Measurements from ENCODE around the gene SLC25A45.

Gene SLC25A45

GRCh38 chr11:65353376-65353775 lies 29.1 kb downstream of the SLC25A45 start:
- no peak overlapping the region for H4K12ac ChIP-seq (ENCODE audit: low read depth, low read length)
- no peak overlapping the region for H4K91ac ChIP-seq (ENCODE audit: low read depth, low read length)
- H3K9me3 ChIP-seq (ENCODE audit: insufficient read depth, low read depth, low read length), result peaks cover 5% of the 10 kb centered on the region
- H3K36me3 ChIP-seq (ENCODE audit: control insufficient read depth in 1 of 2, insufficient read depth in 2 of 2, low read length in 2 of 2), result peaks cover 30 to 38% of the 10 kb centered on the region in 2 experiments
- no peak overlapping the region for H3K14ac ChIP-seq (ENCODE audit: low read length)
- WGBS (ENCODE audit: extremely low coverage, insufficient coverage, insufficient read length), result no CpG with 5 or more reads among the region's 7 CpGs
- peaks cover 0 to 7% of the 10 kb centered on the region in 2 experiments for H3K4me1 ChIP-seq (ENCODE audit: control insufficient read depth in 1 of 2, insufficient read depth in 2 of 2, low read length in 2 of 2)
- no peaks in the 10 kb centered on the region for H3K79me1 ChIP-seq (ENCODE audit: low read length)
- no peak overlapping the region for H3K27ac ChIP-seq (ENCODE audit: low read depth, low read length)
- no peak overlapping the region for H2AFZ ChIP-seq (ENCODE audit: insufficient read depth, low read length, poor library complexity)
- H2BK5ac ChIP-seq (ENCODE audit: low read depth, low read length, poor library complexity), result no peak overlapping the region
- H3K9ac ChIP-seq (ENCODE audit: low read length), result no peak overlapping the region
- peaks cover 6% of the 10 kb centered on the region for H3K27me3 ChIP-seq (ENCODE audit: insufficient read depth, low read length)
- no peak overlapping the region for H3K18ac ChIP-seq (ENCODE audit: low read length)
- no peak overlapping the region for H3K4me2 ChIP-seq (ENCODE audit: low read length)
- H3K79me2 ChIP-seq (ENCODE audit: control insufficient read depth, insufficient read depth, low read length, poor library complexity), result no peaks in the 10 kb centered on the region
- no peak overlapping the region for H3K23ac ChIP-seq (ENCODE audit: low read length)
- H4K8ac ChIP-seq (ENCODE audit: low read depth, low read length), result no peak overlapping the region
- H3K4ac ChIP-seq (ENCODE audit: low read depth, low read length), result no peak overlapping the region
- H2BK120ac ChIP-seq (ENCODE audit: insufficient read depth, low read length, poor library complexity), result no peak overlapping the region
- H2BK12ac ChIP-seq (ENCODE audit: low read length), result no peak overlapping the region
- DNase-seq, result peak; percentile 32 to 57
- no peak overlapping the region for H3K4me3 ChIP-seq (ENCODE audit: low read depth, low read length)
- no peak overlapping the region for H2AK5ac ChIP-seq (ENCODE audit: low read length)

- Histone ChIP-seq H3K36me3 (ENCODE audit: control insufficient read depth in 1 of 2, insufficient read depth in 2 of 2, low read length in 2 of 2) (peaks cover 36 to 44% of the 10 kb centered on the region in 2 experiments), H3K4me1 (ENCODE audit: control insufficient read depth in 1 of 2, insufficient read depth in 2 of 2, low read length in 2 of 2) (peaks cover 0 to 7% of the 10 kb centered on the region in 2 experiments), H2BK12ac (ENCODE audit: low read length) (no peak overlapping the region), H3K4me2 (ENCODE audit: low read length) (no peak overlapping the region), H3K27ac (ENCODE audit: low read depth, low read length) (no peak overlapping the region), H3K4ac (ENCODE audit: low read depth, low read length) (no peak overlapping the region), H4K12ac (ENCODE audit: low read depth, low read length) (no peak overlapping the region), H3K79me2 (ENCODE audit: control insufficient read depth, insufficient read depth, low read length, poor library complexity) (no peaks in the 10 kb centered on the region), H2BK5ac (ENCODE audit: low read depth, low read length, poor library complexity) (no peak overlapping the region), H4K8ac (ENCODE audit: low read depth, low read length) (no peak overlapping the region), H3K14ac (ENCODE audit: low read length) (no peak overlapping the region), H3K4me3 (ENCODE audit: low read depth, low read length) (no peak overlapping the region), H3K23ac (ENCODE audit: low read length) (no peak overlapping the region), H2BK120ac (ENCODE audit: insufficient read depth, low read length, poor library complexity) (no peak overlapping the region), H3K9ac (ENCODE audit: low read length) (no peak overlapping the region), H3K18ac (ENCODE audit: low read length) (no peak overlapping the region), H3K9me3 (ENCODE audit: insufficient read depth, low read depth, low read length) (peaks cover 5% of the 10 kb centered on the region), H3K27me3 (ENCODE audit: insufficient read depth, low read length) (peaks cover 6% of the 10 kb centered on the region), H2AFZ (ENCODE audit: insufficient read depth, low read length, poor library complexity) (no peak overlapping the region), H3K79me1 (ENCODE audit: low read length) (no peaks in the 10 kb centered on the region), H2AK5ac (ENCODE audit: low read length) (no peak overlapping the region), H4K91ac (ENCODE audit: low read depth, low read length) (no peak overlapping the region)
- DNase-seq, result peak in 1 of 2 donors; percentile 30
- WGBS (ENCODE audit: extremely low coverage, insufficient coverage, insufficient read length), result no CpG with 5 or more reads among the region's 3 CpGs
Measured at GRCh38 chr11:65352783-65353182, 29.7 kb downstream of the SLC25A45 start.

- H3K4me1 ChIP-seq (ENCODE audit: control insufficient read depth in 1 of 2, insufficient read depth in 2 of 2, low read length in 2 of 2), result peaks cover 0 to 7% of the 10 kb centered on the region in 2 experiments
- no peak overlapping the region for H3K27ac ChIP-seq (ENCODE audit: low read depth, low read length)
- H4K91ac ChIP-seq (ENCODE audit: low read depth, low read length), result no peak overlapping the region
- no peaks in the 10 kb centered on the region for H3K79me1 ChIP-seq (ENCODE audit: low read length)
- H4K8ac ChIP-seq (ENCODE audit: low read depth, low read length), result no peak overlapping the region
- H2BK5ac ChIP-seq (ENCODE audit: low read depth, low read length, poor library complexity), result no peak overlapping the region
- H2AK5ac ChIP-seq (ENCODE audit: low read length), result no peak overlapping the region
- no peak overlapping the region for H2AFZ ChIP-seq (ENCODE audit: insufficient read depth, low read length, poor library complexity)
- H3K36me3 ChIP-seq (ENCODE audit: control insufficient read depth in 1 of 2, insufficient read depth in 2 of 2, low read length in 2 of 2), result peaks cover 43 to 52% of the 10 kb centered on the region in 2 experiments
- H3K27me3 ChIP-seq (ENCODE audit: insufficient read depth, low read length), result peaks cover 6% of the 10 kb centered on the region
- no peak overlapping the region for H3K9ac ChIP-seq (ENCODE audit: low read length)
- H3K18ac ChIP-seq (ENCODE audit: low read length), result no peak overlapping the region
- no peak overlapping the region for H2BK12ac ChIP-seq (ENCODE audit: low read length)
- H3K23ac ChIP-seq (ENCODE audit: low read length), result no peak overlapping the region
- H3K9me3 ChIP-seq (ENCODE audit: insufficient read depth, low read depth, low read length), result peaks cover 5% of the 10 kb centered on the region
- H3K4me2 ChIP-seq (ENCODE audit: low read length), result no peak overlapping the region
- H3K4ac ChIP-seq (ENCODE audit: low read depth, low read length), result no peak overlapping the region
- no peak overlapping the region for H4K12ac ChIP-seq (ENCODE audit: low read depth, low read length)
- WGBS (ENCODE audit: extremely low coverage, insufficient coverage, insufficient read length), result no CpG with 5 or more reads among the region's 2 CpGs
- no peak overlapping the region for H3K4me3 ChIP-seq (ENCODE audit: low read depth, low read length)
- H3K79me2 ChIP-seq (ENCODE audit: control insufficient read depth, insufficient read depth, low read length, poor library complexity), result no peaks in the 10 kb centered on the region
- H2BK120ac ChIP-seq (ENCODE audit: insufficient read depth, low read length, poor library complexity), result no peak overlapping the region
- DNase-seq, result no peak
- H3K14ac ChIP-seq (ENCODE audit: low read length), result no peak overlapping the region
Measured at GRCh38 chr11:65351511-65351910, 30.9 kb downstream of the SLC25A45 start.

GRCh38 chr11:65341856-65342255 lies 40.6 kb downstream of the SLC25A45 start:
- no peak overlapping the region for H2BK5ac ChIP-seq (ENCODE audit: low read depth, low read length, poor library complexity)
- H3K27ac ChIP-seq (ENCODE audit: low read depth, low read length), result no peak overlapping the region
- no peak overlapping the region for H2BK120ac ChIP-seq (ENCODE audit: insufficient read depth, low read length, poor library complexity)
- no peaks in the 10 kb centered on the region for H3K27me3 ChIP-seq (ENCODE audit: insufficient read depth, low read length)
- H3K18ac ChIP-seq (ENCODE audit: low read length), result no peak overlapping the region
- no peak overlapping the region for H3K4ac ChIP-seq (ENCODE audit: low read depth, low read length)
- H4K12ac ChIP-seq (ENCODE audit: low read depth, low read length), result no peak overlapping the region
- no peaks in the 10 kb centered on the region for H3K79me1 ChIP-seq (ENCODE audit: low read length)
- no peaks in the 10 kb centered on the region for H3K9me3 ChIP-seq (ENCODE audit: insufficient read depth, low read depth, low read length)
- no peak overlapping the region for H2BK12ac ChIP-seq (ENCODE audit: low read length)
- H4K91ac ChIP-seq (ENCODE audit: low read depth, low read length), result no peak overlapping the region
- no peak overlapping the region for H3K23ac ChIP-seq (ENCODE audit: low read length)
- H3K9ac ChIP-seq (ENCODE audit: low read length), result no peak overlapping the region
- no peak overlapping the region for H3K4me3 ChIP-seq (ENCODE audit: low read depth, low read length)
- no peak overlapping the region for H3K14ac ChIP-seq (ENCODE audit: low read length)
- H3K4me2 ChIP-seq (ENCODE audit: low read length), result no peak overlapping the region
- peaks cover 60 to 68% of the 10 kb centered on the region in 2 experiments for H3K36me3 ChIP-seq (ENCODE audit: control insufficient read depth in 1 of 2, insufficient read depth in 2 of 2, low read length in 2 of 2)
- H3K4me1 ChIP-seq (ENCODE audit: control insufficient read depth in 1 of 2, insufficient read depth in 2 of 2, low read length in 2 of 2), result no peaks in the 10 kb centered on the region
- no peaks in the 10 kb centered on the region for H3K79me2 ChIP-seq (ENCODE audit: control insufficient read depth, insufficient read depth, low read length, poor library complexity)
- no CpG with 5 or more reads among the region's 3 CpGs for WGBS (ENCODE audit: extremely low coverage, insufficient coverage, insufficient read length)
- no peak for DNase-seq
- no peak overlapping the region for H2AFZ ChIP-seq (ENCODE audit: insufficient read depth, low read length, poor library complexity)
- H4K8ac ChIP-seq (ENCODE audit: low read depth, low read length), result no peak overlapping the region
- no peak overlapping the region for H2AK5ac ChIP-seq (ENCODE audit: low read length)

Data from trophoblast cell (in vitro differentiated cells and primary cell).